Mucosa of rectum (tissue), 2 donors: ENCODE data around the gene RBM47.

Source experiments
- H3K27ac ChIP-seq, 2 donors: one replicate each; pipeline ENCODE4 v1.7.0; 2013; ENCODE audit warnings: inconsistent platforms in 2 of 2, low read depth in 2 of 2, low read length in 2 of 2
- H3K27me3 ChIP-seq, 2 donors: one replicate each; pipeline ENCODE4 v1.7.0; 2013; ENCODE audit warnings: low read length in 2 of 2; ENCODE audit not compliant: control insufficient read depth in 2 of 2, insufficient read depth in 2 of 2
- H3K36me3 ChIP-seq, 2 donors: one replicate each; pipeline ENCODE4 v1.7.0; 2013; ENCODE audit warnings: low read length in 2 of 2; ENCODE audit not compliant: control insufficient read depth in 2 of 2, insufficient read depth in 2 of 2
- H3K4me1 ChIP-seq, 2 donors: one replicate each; pipeline ENCODE4 v1.7.0; 2013; ENCODE audit warnings: low read length in 2 of 2, mild to moderate bottlenecking in 1 of 2; ENCODE audit not compliant: control insufficient read depth in 2 of 2, insufficient read depth in 2 of 2
- H3K4me3 ChIP-seq, 2 donors: one replicate each; pipeline ENCODE4 v1.7.0; 2013; ENCODE audit warnings: low read length in 2 of 2
- H3K9ac ChIP-seq, 2 donors: one replicate each; pipeline ENCODE4 v1.7.0; 2013; ENCODE audit warnings: low read length in 2 of 2, low read depth in 1 of 2, mild to moderate bottlenecking in 1 of 2
- H3K9me3 ChIP-seq, 2 donors: one replicate each; pipeline ENCODE4 v1.7.0; 2013; ENCODE audit warnings: low read length in 2 of 2; ENCODE audit not compliant: control insufficient read depth in 2 of 2
- donor health status: healthy.
- donor health status: Normal muscosa, but diverticular disease.

Gene RBM47

DNA sequence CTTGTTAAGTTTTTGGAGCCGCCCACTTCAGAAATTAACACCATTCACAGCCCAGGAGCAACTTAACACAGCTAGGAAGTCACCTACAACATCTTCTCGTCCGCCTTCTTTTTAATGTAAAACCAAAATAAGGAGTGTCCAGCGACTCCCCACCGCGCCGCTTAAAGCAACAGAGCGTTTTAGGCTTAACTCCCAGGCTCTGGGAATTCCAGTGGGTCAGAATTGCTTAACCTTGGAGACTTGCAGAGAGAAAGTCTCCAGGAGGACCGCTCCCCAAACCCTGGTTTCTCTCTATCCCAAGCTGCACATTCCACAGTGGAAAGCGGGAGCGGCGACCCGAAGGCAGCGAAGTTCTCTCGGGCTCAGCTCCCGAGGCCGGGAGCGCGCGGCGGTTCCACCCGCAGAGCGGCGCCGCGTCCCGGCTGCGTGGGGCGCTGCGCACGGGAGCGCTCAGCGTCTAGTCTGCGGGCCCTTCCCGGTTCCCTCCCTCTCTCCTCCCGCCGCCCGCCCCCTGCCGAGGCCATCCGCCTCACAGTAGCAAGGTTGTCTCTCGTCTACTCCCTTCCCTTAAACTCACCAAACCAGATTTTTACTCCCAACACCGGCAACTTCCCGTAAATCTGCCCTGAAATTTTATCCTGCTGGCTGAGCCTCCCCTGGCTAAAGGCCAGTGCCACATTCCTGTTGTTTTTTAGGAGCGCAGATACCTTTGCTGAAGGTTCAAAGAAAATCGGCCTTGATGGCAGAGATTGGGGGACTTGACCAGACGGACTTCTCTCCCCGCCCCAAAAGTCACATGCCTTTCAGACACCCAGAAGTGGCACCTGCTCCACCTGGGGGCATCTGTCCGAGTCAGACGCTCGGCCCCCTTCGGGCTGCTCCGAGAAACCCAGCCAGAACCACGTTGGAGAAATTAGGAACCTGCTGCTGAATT is at the start of gene RBM47:
Gene RBM47, minus strand, starts transcription at position 464 of the 934 bp plus-strand sequence. CDS start 190,971 bp downstream, outside the sequence.
- Histone ChIP-seq H3K4me1 (peaks cover 11 to 18% of the 10 kb centered on the region in 2 donors), H3K9me3 (no peaks in the 10 kb centered on the region), H3K36me3 (no peaks in the 10 kb centered on the region), H3K9ac (peak within 1 kb of the TSS; percentile 89), H3K4me3 (peak within 1 kb of the TSS; percentile 75 to 89), H3K27me3 (peaks cover 2 to 6% of the 10 kb centered on the region in 2 donors), H3K27ac (peak within 1 kb of the TSS; percentile 95 to 96)

DNA sequence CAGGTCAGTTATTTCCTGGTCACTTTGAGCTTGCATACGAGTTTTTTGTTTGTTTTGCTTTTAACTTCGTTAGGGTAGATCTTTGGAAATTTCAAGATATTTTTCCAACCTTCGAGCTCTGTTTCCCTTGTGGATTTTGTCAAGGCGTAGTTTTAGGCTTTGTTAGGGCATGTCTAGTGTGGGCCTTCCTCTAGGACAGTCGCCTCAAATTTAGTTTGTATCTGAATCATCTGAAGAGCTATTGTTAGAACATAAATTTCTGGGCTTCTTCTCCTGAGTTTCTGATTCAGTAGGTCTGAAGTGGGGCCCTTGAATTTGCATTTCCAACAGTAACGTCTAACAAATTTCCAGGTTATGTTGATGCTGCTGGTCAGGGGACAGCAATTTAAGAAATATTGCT is 48.8 kb upstream of the RBM47 start:
- no peaks in the 10 kb centered on the region for H3K27me3 ChIP-seq
- no peaks in the 10 kb centered on the region for H3K36me3 ChIP-seq
- H3K4me3 ChIP-seq, result no peak overlapping the region
- no peak overlapping the region for H3K9ac ChIP-seq
- no peaks in the 10 kb centered on the region for H3K4me1 ChIP-seq
- H3K9me3 ChIP-seq, result no peaks in the 10 kb centered on the region
- no peak overlapping the region for H3K27ac ChIP-seq

DNA sequence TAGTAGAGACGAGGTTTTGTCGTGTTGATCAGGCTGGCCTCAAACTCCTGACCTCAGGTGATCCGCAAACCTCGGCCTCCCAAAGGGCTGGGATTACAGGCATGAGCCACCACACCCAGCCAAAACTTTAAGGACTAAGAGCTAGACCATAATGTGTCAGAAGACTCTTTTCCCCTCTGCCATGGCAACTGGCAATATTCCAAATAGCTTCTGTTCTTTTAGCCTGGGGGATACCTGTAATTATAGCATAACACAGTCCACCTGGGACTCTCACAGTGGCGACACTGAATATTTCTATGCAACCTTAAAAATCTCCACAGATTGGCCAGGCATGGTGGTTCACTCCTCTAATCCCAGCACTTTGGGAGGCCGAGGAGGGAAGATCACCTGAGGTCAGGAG is 45.5 kb upstream of the RBM47 start:
- Histone ChIP-seq H3K4me1 (no peaks in the 10 kb centered on the region), H3K27ac (no peak overlapping the region), H3K9me3 (no peaks in the 10 kb centered on the region), H3K9ac (no peak overlapping the region), H3K27me3 (no peaks in the 10 kb centered on the region), H3K4me3 (no peak overlapping the region), H3K36me3 (no peaks in the 10 kb centered on the region)

DNA sequence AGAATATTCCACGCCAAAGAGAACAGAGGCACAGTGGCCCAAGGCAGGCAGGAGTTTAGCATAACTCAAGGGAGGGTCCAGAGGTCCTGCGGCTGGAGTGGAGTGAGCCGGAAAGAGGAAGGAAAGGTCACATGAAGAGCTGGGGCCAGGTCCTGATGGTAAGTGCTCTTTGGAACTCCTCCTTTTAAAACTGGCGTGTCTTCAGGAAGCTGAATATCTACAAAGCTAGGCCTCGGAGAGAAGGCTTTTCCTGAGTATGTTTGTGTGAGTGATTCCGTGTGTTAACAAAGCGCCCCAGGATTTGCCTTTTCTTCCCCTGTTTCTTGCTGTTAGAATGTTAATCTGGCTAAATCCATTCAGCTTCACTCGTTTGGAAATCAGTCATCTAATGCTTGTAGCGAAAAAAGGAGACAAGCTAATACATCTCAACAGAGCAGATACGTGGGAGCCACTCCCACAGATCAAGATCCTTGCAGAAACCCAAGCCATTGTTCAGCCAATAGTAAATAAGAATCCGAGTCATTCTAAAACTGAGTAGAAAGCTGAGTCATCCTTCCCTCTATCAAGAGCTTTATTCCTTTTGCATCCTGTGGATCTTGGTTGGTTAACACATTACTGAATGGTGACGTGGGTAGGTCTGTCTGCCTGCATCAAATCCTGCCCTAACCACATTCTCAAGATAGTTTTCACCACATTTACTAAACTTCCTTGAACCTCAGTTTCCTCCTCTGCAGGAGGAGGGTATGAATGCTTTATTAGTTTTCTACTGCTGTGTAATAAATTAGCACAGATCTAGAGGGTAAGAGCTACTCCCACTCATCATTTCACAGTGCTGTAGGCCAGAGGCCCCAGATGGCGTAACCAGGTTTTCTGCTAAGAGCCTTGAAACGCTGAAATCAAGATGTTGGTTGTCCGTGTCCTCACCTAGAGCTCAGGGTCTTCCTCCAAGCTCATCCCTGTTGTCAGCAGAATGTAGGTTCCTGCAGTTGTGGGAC is 43.2 kb upstream of the RBM47 start:
- H3K27ac ChIP-seq, result peak overlapping the region in 1 of 2 donors; percentile 28

DNA sequence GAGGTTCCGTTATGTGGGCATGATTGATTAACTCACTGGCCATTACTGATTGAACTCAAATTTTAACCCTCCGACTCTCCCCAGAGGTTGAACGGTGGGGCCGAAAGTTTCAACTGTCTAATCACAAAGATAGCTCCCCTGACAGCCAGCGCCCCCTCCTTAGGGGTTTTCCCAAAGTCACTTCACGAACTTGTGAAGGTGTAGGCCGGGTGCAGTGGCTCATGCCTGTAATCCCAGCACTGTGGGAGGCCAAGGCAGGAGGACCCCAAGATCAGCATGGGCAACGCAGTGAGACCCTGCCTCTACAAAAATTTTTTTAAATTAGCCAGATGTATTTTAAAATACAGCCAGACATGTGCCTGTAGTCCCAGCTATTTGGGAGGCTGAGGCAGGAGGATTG is 39.8 kb upstream of the RBM47 start:
- H3K36me3 ChIP-seq, result no peaks in the 10 kb centered on the region
- H3K27ac ChIP-seq, result no peak overlapping the region
- no peaks in the 10 kb centered on the region for H3K27me3 ChIP-seq
- H3K9me3 ChIP-seq, result no peaks in the 10 kb centered on the region
- no peaks in the 10 kb centered on the region for H3K4me1 ChIP-seq
- H3K4me3 ChIP-seq, result no peak overlapping the region
- no peak overlapping the region for H3K9ac ChIP-seq

More for the DNA sequence above, 43.2 kb upstream of the RBM47 start:
- H3K9me3 ChIP-seq, result no peaks in the 10 kb centered on the region
- H3K27me3 ChIP-seq, result no peaks in the 10 kb centered on the region
- no peaks in the 10 kb centered on the region for H3K4me1 ChIP-seq
- no peak overlapping the region for H3K4me3 ChIP-seq
- no peak overlapping the region for H3K9ac ChIP-seq
- no peaks in the 10 kb centered on the region for H3K36me3 ChIP-seq

DNA sequence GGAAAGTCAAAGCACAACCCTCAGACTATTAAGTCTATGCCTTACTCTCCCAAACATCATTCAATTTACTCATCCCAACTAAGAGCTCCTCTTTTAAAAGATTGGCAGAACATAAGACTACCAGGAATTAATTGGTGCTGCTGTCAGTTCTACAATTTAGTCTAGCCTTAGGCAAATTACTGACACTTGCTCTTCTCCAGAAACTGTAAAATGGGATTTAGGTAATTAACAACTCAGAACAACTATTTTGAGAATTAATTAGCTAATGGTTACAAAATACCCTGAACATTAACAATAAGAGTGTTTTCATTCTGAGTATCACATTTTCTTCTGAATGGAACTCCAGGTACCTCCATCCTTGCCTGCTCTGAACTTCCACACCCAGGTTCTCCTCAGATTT is 36.2 kb upstream of the RBM47 start:
- Histone ChIP-seq H3K4me1 (no peaks in the 10 kb centered on the region), H3K36me3 (no peaks in the 10 kb centered on the region), H3K9me3 (no peaks in the 10 kb centered on the region), H3K27ac (no peak overlapping the region), H3K4me3 (no peak overlapping the region), H3K9ac (no peak overlapping the region), H3K27me3 (no peaks in the 10 kb centered on the region)

DNA sequence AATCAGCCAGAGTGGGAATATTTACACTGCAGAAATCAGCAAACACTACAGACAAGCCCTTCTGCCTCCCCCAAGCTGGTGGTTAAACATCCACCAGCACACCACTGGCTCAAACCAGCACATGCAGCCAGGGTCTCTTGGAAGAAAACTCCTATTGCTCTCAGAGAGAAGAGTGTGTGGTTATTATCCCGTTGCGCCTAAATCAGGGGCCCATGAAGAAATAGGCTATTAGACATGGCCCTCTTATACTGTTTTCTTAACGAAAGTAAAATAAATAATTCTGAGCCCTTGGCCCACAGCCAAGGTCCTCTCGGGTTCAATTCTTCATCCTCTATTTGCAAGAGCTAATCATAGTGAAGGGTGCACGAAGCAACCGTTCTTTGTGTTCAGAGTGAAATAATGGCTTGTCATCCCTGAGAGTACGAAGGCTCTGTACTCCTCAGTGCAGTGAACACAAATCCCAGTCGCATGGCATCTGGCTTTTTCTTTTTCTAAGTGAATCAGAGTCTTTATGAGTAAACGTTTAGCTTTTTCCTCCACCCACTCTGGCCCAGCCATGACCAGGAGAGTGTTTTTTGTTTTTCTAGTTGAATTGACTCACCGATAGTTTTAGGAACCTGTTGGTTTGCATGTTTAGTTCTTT is 33.4 kb upstream of the RBM47 start:
- H3K9ac ChIP-seq, result no peak overlapping the region
- no peak overlapping the region for H3K27ac ChIP-seq
- no peaks in the 10 kb centered on the region for H3K27me3 ChIP-seq
- no peaks in the 10 kb centered on the region for H3K36me3 ChIP-seq
- H3K4me1 ChIP-seq, result no peaks in the 10 kb centered on the region
- H3K9me3 ChIP-seq, result no peaks in the 10 kb centered on the region
- H3K4me3 ChIP-seq, result peak overlapping the region in 1 of 2 donors; percentile 22

DNA sequence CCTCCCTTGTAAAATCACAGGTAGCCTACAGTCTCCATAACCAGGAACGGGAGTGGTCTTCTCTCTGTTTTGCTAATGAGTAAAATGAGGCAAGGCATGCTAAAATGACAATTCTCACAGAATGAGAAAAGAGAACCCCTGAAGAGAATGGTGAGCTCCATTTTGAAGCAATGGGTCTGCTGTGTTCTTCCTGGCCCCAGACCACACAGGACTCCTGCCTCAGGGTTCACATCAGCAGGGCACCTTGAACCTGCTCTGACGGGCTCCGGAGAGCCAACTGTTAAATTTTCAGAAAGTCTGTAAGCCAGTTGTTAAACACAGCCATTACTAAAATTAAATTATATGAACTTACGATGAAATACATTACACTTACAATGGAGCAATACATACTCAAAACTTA is 32.1 kb upstream of the RBM47 start:
- H3K27ac ChIP-seq, result no peak overlapping the region
- H3K9ac ChIP-seq, result no peak overlapping the region
- H3K27me3 ChIP-seq, result no peaks in the 10 kb centered on the region
- H3K4me3 ChIP-seq, result no peak overlapping the region
- H3K9me3 ChIP-seq, result no peaks in the 10 kb centered on the region
- no peaks in the 10 kb centered on the region for H3K36me3 ChIP-seq
- H3K4me1 ChIP-seq, result no peaks in the 10 kb centered on the region

DNA sequence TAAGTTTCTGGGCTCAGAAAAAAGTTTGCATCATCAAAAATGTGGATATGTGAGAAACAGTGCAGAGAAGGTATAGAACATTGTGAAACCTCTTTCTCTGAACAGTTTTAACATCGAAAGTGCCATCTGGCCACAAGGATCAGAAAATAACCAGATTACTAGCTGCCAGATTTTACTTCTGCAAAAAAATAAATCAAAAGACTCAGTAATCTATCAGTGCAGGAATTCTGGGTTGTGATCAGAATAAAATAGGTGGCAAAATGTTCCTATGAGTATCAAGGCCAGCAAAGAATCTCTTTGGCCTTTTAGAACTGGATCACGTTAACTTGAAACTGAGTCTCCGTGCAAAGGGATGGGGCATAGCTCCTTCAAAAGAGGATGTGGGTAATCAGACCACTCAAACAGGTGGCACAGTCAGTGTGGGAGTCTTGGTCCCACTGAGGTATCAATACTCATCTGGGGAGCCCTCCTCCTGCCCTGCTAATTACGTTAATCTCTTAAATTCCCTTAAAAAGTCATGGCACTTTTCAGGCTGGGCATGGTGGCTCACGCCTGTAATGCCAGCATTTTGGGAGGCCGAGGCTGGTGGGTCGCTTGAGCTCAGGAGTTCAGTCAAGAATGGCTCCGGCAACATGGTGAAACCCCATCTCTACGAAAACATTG is 26.7 kb upstream of the RBM47 start:
- H3K9ac ChIP-seq, result no peak overlapping the region
- H3K27ac ChIP-seq, result no peak overlapping the region
- H3K4me1 ChIP-seq, result no peaks in the 10 kb centered on the region
- H3K36me3 ChIP-seq, result no peaks in the 10 kb centered on the region
- no peaks in the 10 kb centered on the region for H3K9me3 ChIP-seq
- H3K27me3 ChIP-seq, result no peaks in the 10 kb centered on the region
- H3K4me3 ChIP-seq, result no peak overlapping the region
